Testis (tissue), 2 donors: ENCODE results near the gene CLK3.

Experiments used
- POLR2A ChIP-seq: fragments of 450-650 bp; IDR thresholded peaks from one replicate; pipeline ENCODE4 v1.6.1; 2017; ENCODE audit warnings: antibody characterized with exemption, mild to moderate bottlenecking, moderate library complexity
- TF ChIP-seq, protein P1 (sequence below), 3 experiments: fragments of 450-650 bp in 2 of 3; fragments of 200-600 bp in 1 of 3; sonication (generic) in 1 of 3; IDR thresholded peaks; one replicate each; pipeline ENCODE4 v1.5.1; 2016 to 2019; ENCODE audit warnings: antibody characterized with exemption in 3 of 3, mild to moderate bottlenecking in 2 of 3, moderate library complexity in 1 of 3

DNA sequence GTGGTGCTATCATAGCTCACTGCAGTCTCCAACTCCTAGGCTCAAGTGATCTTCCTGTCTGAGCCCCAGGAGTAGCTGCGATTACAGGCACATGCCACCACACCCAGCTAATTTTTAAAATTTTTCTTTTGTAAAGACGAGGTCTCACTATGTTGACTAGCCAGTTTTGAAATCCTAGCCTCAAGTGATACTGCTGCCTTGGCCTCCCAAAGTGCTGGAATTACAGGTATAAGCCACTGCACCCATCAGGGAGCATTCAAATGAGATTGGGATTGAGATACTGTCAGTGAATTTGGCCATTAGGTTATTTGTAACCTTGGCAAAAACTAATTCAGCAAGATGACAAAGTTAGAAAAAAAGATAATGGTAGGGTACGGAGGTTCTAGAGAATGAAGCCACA is 58.5 kb downstream of the CLK3 start:
- TF ChIP-seq, protein P1, sequence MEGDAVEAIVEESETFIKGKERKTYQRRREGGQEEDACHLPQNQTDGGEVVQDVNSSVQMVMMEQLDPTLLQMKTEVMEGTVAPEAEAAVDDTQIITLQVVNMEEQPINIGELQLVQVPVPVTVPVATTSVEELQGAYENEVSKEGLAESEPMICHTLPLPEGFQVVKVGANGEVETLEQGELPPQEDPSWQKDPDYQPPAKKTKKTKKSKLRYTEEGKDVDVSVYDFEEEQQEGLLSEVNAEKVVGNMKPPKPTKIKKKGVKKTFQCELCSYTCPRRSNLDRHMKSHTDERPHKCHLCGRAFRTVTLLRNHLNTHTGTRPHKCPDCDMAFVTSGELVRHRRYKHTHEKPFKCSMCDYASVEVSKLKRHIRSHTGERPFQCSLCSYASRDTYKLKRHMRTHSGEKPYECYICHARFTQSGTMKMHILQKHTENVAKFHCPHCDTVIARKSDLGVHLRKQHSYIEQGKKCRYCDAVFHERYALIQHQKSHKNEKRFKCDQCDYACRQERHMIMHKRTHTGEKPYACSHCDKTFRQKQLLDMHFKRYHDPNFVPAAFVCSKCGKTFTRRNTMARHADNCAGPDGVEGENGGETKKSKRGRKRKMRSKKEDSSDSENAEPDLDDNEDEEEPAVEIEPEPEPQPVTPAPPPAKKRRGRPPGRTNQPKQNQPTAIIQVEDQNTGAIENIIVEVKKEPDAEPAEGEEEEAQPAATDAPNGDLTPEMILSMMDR (IDR thresholded peaks at IDR 0.05) = no peak
- TF ChIP-seq POLR2A = no peak
